HEK293T (cell line): ENCODE results near the gene CPNE2.

Experiments used
- ARNT ChIP-seq: fragments of 450-650 bp; IDR thresholded peaks from 2 replicates; pipeline ENCODE4 v1.6.1; 2017; ENCODE audit warnings: mild to moderate bottlenecking
- NFRKB ChIP-seq: fragments of 450-650 bp; IDR thresholded peaks from 2 replicates; pipeline ENCODE4 v1.6.1; 2016; ENCODE audit warnings: mild to moderate bottlenecking, moderate library complexity
- PKNOX1 ChIP-seq: fragments of 450-650 bp; IDR thresholded peaks from 2 replicates; pipeline ENCODE4 v1.6.1; 2016

- TF ChIP-seq ARNT (no peak), PKNOX1 (no peak), NFRKB (no peak)
Measured at GRCh38 chr16:57064995-57065394, 27.4 kb upstream of the CPNE2 start.
